NCI-H524 (cell line): Measurements from ENCODE around the gene CPA5.

ENCODE experiments used
- DNase-seq, 2 experiments: peaks; one replicate each; lab custom pipeline; 2025; lab: John Stamatoyannopoulos, UW

CPA5 gene

GRCh38 chr7:130379019-130379418 lies 34.4 kb downstream of the CPA5 start:
- no peak for DNase-seq

- DNase-seq = no peak
These were observed 34.9 kb downstream of the CPA5 start for GRCh38 chr7:130379532-130379920.

DNA sequence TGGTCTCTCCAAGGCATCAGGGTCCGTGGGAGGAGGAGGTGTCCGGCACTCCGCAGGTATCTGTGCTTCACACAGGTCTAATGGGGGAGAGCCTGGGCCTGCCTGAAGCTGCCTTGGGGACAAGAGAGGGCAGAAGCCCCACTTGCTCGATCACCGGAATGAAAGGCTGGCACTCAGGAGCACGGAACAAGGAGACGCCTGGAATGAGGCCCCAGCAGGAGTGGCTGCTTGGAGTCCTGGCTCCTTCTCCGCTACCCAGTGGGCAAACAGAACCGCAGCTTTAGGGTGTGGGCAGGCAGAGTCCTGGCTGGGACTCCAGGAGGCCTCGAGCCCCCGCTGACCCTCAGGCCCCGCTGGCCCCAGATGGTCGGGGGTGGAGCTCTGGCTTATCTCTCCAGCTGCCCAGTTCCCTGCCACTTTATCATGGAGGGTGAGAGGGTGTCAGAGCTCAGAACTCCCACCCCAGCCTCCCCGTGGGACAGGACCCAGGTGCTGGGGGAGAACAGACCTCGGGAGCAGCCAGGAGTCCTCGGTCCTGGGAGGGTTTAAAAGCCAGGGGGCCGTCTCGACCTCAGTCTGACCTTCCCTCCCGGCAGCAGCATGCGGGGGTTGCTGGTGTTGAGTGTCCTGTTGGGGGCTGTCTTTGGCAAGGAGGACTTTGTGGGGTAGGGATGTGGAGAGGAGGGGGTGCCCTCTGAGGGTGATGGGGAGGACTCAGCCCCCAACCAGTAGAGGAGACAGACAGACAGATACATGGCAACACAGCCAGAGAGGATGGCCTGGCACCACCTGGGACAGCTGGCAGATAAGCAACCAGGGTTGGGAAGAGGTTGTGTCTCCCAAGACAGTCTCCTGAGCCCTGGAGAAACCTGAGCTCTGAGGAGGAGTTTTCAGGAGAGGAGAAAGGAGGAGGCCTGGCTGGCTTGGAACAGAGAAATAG lies 35.6 kb downstream of the CPA5 start, which contains the start of gene CPA1:
Gene CPA1, plus strand, starts transcription at position 574 of the 940 bp plus-strand sequence. Its CDS starts 27 bp downstream, at position 601.
- DNase-seq = peak; percentile 34 to 56

DNA sequence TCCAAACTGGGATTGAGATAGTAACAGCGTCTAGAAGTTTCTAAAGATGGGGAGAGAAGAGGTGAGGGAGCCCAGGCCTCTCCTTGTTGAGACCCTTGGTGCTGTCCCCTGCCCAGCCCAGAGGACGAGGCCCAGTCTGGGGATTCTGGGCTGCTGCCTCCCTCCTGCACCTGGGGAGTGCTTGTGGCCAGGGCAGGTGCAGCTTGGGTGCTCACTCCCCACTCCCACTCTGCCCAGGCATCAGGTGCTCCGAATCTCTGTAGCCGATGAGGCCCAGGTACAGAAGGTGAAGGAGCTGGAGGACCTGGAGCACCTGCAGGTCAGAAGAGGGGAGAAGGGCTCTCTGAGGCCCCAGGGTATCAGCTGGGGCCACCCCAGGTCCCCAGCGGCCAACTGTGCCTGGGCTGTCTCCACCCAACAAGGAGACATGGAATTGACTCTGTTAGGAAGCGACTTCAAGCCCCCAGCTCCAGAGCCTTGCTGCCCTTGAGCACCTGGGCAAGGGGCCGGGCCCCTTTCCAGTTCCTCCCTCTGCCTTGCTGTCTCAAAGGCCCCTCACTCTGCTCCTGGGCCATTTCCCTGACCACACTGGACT lies 36.3 kb downstream of the CPA5 start:
- DNase-seq = no peak

GRCh38 chr7:130381468-130382312 lies 37.1 kb downstream of the CPA5 start:
- no peak for DNase-seq

DNA sequence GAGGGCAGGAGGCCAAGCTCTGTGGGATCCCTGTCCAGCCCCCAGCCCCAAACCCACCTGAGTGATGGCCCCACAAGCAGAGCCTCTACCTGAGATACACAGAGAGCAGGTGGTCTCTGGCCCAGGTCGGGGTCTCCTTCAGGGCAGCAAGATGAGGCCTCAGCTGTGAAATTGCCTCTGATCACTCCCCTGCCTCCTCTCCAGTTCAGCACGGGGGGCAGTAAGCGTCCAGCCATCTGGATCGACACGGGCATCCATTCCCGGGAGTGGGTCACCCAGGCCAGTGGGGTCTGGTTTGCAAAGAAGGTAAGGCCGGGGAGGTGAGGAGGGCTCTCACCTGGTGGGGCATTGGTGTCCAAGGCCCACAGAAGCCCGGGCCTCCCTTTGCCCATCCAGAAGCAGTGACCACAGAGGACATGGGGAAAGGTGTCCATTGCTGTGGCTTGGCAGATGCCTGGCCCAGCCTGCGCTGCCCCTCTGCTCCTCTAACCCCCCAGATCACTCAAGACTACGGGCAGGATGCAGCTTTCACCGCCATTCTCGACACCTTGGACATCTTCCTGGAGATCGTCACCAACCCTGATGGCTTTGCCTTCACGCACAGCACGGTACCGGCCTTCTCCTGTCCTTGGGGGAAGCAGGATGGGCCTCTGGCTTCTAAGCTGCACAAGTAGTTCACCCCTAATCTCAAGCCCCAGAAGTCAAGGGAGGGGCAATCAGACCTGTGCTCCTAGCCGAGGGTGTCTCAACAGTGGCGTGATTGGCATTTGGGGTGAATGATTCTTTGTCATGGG lies 38.8 kb downstream of the CPA5 start:
- DNase-seq = no peak

- no peak for DNase-seq
These were observed 39.8 kb downstream of the CPA5 start for GRCh38 chr7:130384371-130384801.

- no peak for DNase-seq
These were observed 40.4 kb downstream of the CPA5 start for GRCh38 chr7:130384841-130385599.

DNA sequence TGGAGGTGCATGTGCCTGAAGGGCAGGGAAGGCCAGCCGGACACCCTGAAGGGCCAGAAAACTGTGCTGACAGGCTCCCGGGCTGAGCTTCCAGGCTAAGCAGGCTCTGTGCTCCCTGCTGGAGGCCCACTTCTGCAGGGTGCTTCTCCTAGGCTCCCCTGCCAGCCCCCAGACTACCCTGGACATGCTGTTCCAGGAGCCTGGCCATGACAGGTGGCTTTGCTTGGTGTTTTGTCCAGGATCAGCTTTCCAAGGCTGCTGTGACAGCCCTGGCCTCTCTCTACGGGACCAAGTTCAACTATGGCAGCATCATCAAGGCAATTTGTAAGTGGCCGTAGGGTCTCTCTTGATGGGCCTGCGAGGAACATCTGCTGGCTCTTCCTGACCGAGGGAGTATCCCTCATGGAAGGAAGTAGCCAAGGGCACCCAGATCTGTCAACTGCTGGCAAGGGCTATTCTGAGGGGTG lies 41.0 kb downstream of the CPA5 start:
- no peak for DNase-seq

- no peak for DNase-seq
These were observed 42.3 kb downstream of the CPA5 start for GRCh38 chr7:130386876-130387275.

DNA sequence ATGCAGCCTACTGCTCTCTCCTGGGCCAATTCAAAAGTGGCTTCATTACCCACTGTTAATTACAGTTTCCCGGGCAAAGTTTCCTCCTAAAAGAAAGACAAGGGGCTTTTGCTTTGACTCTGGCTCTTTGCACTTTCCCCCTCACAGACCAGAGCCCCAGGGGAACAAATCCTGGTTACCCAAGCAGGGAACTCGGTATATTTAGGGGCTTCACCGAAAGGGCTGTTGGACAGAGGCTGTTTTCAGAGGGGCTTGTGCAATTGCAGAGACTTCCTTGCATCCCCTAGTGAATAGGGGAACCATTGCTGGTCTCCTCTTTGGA lies 42.7 kb downstream of the CPA5 start:
- no peak for DNase-seq

- no peak for DNase-seq
These were observed 43.2 kb downstream of the CPA5 start for GRCh38 chr7:130387628-130388403.

- no peak for DNase-seq
These were observed 44.1 kb downstream of the CPA5 start for GRCh38 chr7:130388671-130389070.

DNA sequence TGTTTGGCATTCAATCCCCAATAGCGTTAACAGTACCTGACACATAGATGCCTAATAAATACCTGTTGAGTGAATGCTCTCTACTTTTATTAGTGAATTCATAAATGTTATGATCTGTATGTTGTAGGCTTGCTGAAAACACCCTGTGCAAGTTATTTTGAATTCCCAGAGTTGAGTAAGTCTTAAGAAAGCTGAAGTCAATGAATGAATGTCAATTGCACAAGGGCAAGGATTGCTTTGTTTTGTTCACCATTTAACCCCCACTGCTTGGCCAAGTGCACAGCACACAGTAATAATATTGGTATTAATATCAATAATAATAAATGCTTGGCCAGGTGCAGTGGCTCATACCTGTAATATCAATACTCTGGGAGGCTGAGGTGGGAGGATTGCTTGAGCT lies 45.9 kb downstream of the CPA5 start:
- no peak for DNase-seq

DNA sequence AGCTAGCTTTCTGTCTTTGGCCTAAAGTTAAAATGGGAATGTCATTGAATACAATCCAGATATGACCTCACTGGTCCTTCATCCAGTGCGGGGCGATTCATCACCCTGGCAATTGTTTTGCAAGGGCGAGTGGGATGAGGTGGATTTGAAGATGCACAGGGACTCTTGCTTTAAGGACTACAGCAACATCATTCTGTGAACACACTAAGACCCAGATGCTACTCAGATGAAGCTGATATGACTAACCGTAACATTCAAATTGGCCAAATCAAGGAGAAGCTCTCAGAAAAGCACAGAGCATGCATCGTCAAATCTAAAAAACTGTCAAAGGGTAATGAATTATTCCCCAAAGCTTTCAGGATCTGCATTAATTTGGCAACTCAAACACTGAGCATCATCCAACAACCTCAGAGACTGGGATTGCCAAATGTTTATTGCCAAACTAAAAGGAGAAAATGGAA lies 48.5 kb downstream of the CPA5 start:
- no peak for DNase-seq

DNA sequence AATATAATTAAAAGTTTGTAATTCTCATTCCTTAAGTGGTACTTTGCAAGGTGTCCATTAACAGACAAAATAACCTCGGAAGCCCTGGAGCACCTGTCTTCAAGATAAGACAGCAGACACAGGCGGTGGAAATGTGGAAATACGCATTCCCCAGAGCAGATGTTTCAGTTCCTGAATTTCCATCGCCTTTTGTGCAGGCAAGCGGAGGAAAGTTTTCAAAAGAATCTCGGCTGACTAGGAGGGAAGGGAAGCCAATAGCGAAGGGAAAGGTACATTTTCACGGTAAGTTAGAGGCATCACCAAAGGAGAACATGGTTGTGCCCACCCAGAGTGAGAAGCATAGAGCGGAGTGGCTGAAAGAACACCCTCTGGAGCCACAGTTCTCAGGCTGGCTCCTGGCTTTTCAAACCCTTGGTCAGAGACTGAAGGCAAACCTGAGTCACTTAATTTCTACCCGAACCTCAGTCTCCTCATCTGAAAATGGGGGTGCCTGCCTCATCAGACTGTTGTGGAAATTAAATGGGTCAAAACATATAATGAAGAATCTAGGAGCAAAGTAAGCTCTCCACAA lies 49.3 kb downstream of the CPA5 start:
- DNase-seq = no peak

- no peak for DNase-seq
These were observed 50.0 kb downstream of the CPA5 start for GRCh38 chr7:130394421-130395195.

DNA sequence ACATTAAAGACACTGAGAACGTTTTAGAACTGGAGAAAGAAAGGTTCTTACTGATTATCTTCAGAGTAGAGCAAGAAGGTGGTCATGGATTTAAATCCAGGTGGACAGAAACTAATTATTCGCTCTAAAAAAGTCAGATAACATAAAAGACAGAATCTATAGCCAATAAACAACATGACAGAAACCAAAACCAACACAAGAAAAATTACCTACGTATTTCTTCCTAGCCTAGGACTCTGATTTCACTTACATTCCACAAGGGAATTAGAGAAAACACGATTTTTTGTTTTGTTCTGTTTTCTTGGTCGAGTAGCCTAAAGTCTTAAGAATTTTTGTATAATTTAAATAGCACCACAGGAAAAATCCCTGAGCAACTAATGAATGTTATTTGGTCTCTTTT lies 50.8 kb downstream of the CPA5 start:
- DNase-seq = no peak

DNA sequence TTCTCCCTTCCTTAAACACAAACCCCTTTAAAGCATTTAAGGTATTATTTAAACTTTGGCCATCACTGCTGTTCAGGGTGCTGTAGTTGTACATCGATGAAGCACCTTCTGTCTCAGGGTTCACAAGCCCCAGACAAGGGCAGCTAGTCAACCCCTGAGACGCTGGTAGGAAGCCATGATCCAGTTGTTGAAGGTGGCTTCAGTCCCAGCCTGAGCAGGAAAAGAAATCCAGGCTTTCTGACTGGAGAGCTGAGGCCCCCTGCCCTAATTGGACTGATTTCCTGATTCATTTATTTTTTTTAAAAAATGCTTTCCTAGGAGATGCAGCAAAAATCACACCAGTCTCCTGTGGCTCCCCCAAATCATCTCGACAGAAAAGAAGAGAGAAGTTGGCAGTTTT lies 51.5 kb downstream of the CPA5 start:
- no peak for DNase-seq
